ENCODE measurements around the gene C6orf89. TPM values are rescaled to one million over a fixed set of nuclear protein-coding genes. Genes with fewer than 3 reads are reported as not detected.

Gene C6orf89
- polyA plus RNA-seq, 3 donors: 39.8 to 49.7 (median 46.4) TPM

- no peak for DNase-seq
Measured at GRCh38 chr6:36964349-36964748, 78.6 kb downstream of the C6orf89 start.

DNA sequence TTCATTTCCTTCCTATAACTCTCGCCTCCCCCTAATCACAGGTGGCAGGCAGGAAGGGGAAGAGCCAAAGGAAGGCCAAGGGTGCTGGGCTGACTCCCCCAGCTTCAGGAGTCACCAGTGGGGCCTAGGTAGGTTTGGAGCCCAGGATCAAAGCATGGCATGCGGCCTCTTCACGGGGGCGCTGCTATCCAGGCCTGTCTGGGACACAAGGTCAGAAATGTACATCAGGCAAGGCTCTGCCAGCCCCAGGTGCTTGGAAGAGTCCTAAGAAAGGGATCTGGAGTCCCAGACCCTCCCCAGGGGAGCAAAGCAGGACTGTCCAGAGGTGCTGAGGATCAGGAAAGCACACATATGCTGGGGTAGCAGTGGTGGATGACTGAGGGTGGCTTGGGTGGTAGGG lies 79.2 kb downstream of the C6orf89 start:
- DNase-seq: no peak

DNA sequence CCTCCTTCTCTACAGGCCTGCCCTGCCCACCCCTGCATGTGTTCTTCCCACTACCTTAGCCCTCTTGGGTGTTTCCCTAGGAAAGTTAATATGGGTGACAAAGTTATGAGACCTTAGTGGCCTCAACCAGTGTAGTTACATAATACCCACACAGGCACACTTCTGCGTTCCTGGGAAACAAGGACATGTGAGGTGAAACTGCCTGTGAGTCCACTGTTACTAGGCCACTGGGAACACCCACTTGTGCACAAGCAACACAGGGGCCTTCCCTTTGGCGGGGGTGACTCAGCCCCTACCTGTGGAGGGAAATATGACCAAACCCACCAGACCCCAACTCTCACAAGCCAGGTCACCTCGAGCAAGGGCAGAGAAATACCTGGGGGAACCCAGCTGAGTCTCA lies 81.5 kb downstream of the C6orf89 start:
- no peak for DNase-seq

DNA sequence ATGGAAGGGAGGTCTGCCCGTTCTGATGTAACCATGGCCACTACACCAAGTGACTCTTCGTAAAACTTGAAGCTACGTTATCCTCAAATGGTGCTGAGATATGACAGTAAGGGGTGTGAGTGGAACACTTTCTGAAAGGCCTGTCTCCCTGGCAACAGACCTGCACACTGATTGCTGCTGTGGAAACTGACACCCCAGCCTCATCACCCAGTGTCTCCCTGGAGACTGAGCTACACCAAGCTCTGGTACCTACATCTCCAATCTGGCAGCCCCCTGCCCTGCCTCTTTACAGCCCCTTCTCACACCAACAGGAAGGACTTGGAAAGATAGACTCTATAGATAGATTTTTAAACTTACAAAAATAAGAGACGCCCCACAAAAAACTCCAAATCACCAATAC lies 82.0 kb downstream of the C6orf89 start:
- no peak for DNase-seq

GRCh38 chr6:36968266-36968977 lies 82.7 kb downstream of the C6orf89 start:
- DNase-seq: no peak

DNA sequence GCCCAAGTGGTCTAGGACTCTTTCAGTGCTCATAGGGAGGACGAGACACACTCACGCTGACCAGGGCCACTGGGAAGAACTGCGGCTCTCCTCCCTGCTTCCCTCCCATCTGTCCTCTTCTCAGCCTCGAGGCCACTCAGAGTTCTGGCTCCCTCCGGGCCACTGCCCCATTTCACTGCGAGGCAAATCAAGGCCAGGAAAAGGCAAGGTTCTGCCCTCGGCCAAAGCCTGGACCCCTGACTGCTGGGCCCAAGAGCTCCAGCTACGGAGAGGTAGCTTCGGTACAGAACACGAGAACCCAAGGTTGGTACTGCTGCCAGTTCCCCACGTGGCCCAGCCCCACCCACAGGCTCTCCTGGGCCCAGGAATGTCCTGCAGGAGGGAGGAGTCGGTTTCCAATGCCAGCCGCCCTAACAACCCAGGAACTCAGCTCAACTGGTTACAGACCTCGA lies 83.5 kb downstream of the C6orf89 start:
- no peak for DNase-seq

GRCh38 chr6:36969988-36970891 lies 84.5 kb downstream of the C6orf89 start:
- no peak for DNase-seq

DNA sequence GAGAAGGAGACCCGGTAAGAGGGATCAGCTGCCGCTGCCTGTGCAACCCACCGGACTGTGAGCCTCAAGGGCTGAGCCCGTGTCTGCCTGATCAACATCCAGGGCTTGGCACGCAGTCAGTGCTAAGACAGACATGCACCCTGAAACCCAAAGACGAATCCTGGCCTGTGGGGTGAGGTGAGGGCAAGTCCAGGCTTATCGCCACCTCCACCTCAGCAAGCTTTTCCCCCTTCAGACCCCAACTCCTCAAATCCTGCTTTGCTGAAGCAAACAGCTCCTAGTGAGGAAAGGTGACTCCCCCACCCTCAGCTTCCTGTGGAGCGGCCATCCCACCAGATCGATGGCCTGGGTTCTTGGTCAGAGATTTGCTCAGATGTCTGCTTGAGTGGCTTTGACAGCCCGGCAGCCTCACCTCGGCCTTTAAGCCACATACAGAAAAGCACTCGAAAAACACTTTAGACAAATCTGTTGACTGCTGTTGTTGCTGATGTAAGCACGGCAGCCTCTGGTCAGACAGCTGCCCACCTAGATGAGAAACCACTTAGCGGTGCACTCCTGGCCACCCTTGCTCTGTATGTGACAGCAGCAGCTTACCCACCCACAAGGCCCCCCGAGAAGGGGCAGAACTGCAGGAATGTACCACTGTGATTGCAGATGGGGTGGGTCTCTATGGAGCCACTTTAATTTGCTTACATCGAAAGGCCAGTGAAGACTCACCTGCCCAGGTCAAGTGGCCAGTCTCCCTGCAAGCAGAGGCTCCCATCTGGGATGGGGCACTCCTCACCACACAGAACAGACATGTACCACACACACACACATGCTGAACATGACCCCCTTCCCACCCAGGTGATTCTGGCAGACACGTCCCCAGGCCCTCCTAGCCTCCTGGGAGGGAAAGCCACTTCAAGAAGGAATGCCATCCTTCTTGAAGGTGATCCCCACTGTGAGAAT lies 85.4 kb downstream of the C6orf89 start:
- DNase-seq: no peak

DNA sequence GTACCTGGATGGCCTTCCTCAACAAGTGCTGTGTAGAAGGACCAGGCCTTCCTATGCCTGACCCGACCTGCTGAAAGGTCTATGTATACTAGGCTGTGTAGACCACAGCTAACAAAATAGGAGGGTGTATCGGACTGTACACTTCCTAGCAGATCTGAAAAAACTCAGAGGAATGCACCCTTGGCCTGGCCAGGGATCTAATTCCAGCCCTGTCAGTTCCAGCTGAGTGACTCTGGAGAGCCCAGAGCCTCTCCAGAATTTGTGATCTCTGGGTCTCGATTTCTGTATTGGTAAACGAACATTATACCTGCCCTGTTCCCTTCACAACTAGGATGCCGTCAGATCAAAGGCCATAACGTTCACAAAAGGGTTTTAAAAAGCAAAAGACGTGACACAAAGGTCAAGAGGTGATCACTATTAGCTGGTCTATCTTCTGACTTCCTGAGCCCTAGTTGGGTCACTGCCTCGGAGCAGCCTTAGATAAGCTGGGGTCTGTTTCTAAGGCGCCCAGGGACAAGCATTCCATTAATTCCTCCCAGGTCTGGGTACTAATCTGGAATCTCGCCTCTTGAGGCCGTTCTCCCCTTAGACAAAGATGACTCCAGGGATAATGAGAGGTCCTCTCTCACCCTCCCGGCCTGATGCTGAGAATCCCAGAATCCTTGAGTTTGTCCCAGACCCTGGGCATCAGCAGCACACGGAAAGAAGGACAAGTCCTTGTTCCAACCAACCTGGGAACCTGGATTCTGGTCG lies 86.3 kb downstream of the C6orf89 start:
- DNase-seq: no peak

GRCh38 chr6:36973190-36973589 lies 87.4 kb downstream of the C6orf89 start:
- no peak for DNase-seq

GRCh38 chr6:36973647-36974046 lies 87.9 kb downstream of the C6orf89 start:
- no peak for DNase-seq

DNA sequence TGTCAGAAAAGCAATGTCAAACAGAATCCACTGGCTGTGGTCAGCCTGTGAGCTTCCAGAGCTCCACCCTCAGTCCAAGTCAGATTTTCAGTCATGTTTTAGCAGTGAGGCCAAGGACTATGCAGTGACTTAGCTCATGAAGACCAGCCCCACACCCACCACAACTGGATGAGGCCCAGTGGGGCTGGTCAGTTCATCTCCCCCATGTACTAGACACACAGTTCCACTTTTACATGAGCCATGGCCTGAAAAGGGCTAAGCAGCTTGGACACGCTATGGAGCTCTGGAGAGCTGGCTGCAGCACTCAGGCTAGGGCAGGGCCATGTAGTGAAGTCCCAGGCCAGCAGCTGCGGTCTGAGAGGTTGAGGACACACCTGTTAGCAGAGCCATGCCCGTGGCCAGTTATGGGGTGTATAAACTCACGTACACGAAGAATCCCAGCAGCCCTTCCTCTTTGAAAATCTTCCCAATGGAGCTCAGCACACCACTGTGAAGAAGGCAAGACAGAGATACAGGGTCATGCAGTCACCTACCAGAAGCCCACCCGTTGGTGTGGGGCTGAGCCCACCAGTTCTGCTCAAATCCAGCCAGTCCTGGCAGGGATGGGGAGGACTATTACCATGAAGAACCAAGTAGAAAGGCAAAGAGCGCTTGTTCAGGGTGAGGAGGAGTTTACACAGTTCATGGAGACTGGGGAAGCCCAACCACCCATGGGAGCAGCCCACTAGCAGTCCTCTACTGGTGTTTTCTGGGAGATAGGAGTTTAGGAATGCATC lies 89.7 kb downstream of the C6orf89 start:
- DNase-seq: no peak

- DNase-seq: no peak
Measured at GRCh38 chr6:36976007-36976264, 90.2 kb downstream of the C6orf89 start.

GRCh38 chr6:36976509-36976908 lies 90.8 kb downstream of the C6orf89 start:
- no peak for DNase-seq

DNA sequence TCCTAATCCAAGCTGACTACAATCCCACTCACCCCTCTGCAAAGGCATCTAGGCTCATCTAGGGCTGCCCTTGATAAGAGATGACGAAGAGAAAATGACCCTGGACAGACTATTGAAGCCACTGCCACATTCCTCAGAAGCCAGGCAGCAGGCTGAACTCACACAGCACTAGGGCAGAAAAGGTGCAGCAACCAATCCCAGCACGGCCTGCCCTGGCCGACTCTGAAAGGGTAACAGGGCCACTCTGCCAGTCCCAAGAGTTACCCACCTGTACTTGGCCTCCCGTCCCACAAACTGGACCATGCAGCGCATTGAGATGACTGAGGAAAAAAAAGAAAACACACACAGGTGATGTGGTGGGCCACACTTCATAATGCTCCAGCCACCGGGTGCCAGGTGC lies 91.2 kb downstream of the C6orf89 start:
- no peak for DNase-seq

DNA sequence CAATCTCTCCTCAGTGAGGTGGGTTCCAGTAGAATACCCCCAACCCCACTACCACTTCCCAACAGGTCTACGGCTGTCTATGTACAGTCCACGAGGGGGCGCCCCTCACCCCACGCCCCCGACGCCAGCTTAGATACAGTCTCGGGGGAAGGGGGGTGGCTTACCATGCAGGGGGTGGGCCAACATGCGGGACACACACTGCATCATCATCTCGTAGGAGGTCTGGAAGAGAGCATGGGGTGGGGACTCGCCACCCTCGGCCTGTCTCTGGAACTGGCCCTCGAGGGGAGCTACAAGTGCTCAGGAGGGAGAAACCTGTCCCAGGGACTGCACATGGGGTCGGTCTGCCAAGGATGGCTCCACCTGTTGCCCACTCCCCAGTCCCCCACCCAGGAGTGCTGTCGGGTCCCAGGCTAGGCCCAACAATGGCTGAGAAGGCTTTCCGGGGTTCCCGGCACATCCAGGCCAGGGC lies 91.8 kb downstream of the C6orf89 start:
- DNase-seq: no peak

All from renal pelvis (tissue), 4 donors.